HUES6 (cell line): Measurements from ENCODE around the gene PET100.
A peak's percentile ranks its signal among the peaks of the same experiment; 100 is the strongest.

Source experiments
- H3K27ac ChIP-seq: 2 replicates; pipeline ENCODE4 v1.7.0; 2013; ENCODE audit warnings: low read depth, mild to moderate bottlenecking, low read length, inconsistent platforms
- H3K27me3 ChIP-seq: 2 replicates; pipeline ENCODE4 v1.6.1; 2013; ENCODE audit warnings: low read length; ENCODE audit not compliant: control insufficient read depth, insufficient read depth
- H3K36me3 ChIP-seq: 2 replicates; pipeline ENCODE4 v1.6.1; 2013; ENCODE audit warnings: low read length; ENCODE audit not compliant: control insufficient read depth, insufficient read depth
- H3K4me1 ChIP-seq: 2 replicates; pipeline ENCODE4 v1.6.1; 2013; ENCODE audit warnings: low read length; ENCODE audit not compliant: control insufficient read depth, insufficient read depth
- H3K4me3 ChIP-seq: 2 replicates; pipeline ENCODE4 v1.5.1; 2013; ENCODE audit warnings: low read depth, low read length
- H3K9ac ChIP-seq: one replicate; pipeline ENCODE4 v1.6.1; 2013; ENCODE audit warnings: mild to moderate bottlenecking, low read length
- H3K9me3 ChIP-seq: 2 replicates; pipeline ENCODE4 v1.6.1; 2013; ENCODE audit warnings: low read depth, low read length; ENCODE audit not compliant: control insufficient read depth, insufficient read depth

The PET100 gene

DNA sequence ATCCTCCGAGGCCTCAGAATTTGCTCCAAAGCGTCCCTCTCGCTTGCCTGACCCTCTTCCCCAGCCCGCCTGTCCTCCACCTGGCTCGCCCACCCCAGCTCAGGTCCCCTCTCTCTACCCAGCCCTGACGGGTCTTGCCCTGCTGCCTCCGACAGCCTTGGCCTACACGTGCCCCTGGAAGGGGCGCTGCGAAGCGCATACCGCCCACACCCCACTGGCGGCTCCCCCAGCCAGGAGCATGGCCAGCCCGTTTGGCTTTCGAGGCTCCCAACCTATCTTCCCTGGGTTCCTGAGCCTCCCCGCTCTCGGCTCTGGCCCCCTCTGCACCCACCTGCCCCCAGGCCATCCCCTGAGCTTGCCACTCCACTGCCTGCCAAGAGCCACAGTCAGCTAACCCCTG lies 4.8 kb upstream of the PET100 start:
- H3K36me3 ChIP-seq, result peaks cover 67% of the 10 kb centered on the region

DNA sequence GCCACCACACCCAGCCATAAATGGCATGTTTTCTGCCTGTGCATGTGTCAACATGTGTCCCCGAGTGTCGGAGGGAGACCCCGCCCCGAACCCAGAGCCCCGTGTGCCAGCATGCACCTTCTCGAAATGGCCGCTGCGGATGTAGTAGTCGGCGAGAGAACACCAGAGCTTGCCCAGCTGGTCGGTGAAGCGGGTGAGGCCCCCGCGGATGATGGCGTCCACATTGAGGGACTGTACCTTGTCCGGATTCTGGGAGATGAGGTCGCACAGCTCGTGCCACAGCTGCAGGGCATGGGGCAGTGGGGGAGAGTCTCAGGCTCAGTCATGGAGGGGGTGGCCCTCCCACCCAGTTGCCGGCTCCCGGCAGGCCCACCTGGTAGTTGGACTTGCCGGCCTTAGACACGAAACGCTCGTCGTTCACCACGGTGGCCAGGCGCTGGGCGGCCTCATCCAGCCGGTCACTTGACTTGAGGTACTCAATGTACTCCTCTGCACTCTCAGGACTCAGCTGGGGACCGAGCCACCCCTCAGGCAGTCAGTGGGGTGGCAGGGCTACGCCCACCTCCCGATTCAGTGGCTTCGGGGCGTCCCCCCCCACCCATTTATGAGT lies 3.7 kb upstream of the PET100 start:
- Histone ChIP-seq H3K36me3 (peaks cover 57% of the 10 kb centered on the region), H3K9ac (no peak overlapping the region), H3K4me3 (no peak overlapping the region)

More for the DNA sequence above, 4.8 kb upstream of the PET100 start:
- Histone ChIP-seq H3K27ac (no peak overlapping the region), H3K9me3 (no peaks in the 10 kb centered on the region), H3K9ac (no peak overlapping the region), H3K4me1 (no peaks in the 10 kb centered on the region), H3K27me3 (no peaks in the 10 kb centered on the region), H3K4me3 (no peak overlapping the region)

DNA sequence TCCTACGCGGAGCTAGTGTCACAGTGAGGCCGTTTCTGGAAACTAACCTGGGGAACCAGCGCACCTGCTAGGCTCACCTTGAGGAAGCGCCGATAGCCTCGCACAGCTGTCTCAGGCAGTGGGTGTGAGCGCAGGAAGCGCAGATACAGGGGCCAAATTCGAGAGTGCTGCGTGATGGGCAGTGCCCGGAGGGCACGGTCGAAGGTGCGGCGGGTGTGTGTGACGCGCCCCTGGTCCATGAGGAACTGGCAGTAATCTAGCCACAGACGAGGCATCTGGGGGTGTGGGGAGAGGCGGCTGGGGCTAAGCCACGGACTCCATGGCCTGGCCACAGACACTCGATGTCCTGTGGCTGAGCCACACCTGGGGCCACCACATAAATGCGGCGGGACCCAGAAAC lies 2.4 kb upstream of the PET100 start:
- no peak overlapping the region for H3K27ac ChIP-seq
- H3K36me3 ChIP-seq, result peaks cover 50% of the 10 kb centered on the region
- H3K4me3 ChIP-seq, result no peak overlapping the region
- H3K9me3 ChIP-seq, result no peaks in the 10 kb centered on the region
- no peaks in the 10 kb centered on the region for H3K27me3 ChIP-seq
- no peaks in the 10 kb centered on the region for H3K4me1 ChIP-seq
- no peak overlapping the region for H3K9ac ChIP-seq

More for the DNA sequence above, 3.7 kb upstream of the PET100 start:
- no peaks in the 10 kb centered on the region for H3K27me3 ChIP-seq
- H3K4me1 ChIP-seq, result no peaks in the 10 kb centered on the region
- no peaks in the 10 kb centered on the region for H3K9me3 ChIP-seq
- no peak overlapping the region for H3K27ac ChIP-seq

DNA sequence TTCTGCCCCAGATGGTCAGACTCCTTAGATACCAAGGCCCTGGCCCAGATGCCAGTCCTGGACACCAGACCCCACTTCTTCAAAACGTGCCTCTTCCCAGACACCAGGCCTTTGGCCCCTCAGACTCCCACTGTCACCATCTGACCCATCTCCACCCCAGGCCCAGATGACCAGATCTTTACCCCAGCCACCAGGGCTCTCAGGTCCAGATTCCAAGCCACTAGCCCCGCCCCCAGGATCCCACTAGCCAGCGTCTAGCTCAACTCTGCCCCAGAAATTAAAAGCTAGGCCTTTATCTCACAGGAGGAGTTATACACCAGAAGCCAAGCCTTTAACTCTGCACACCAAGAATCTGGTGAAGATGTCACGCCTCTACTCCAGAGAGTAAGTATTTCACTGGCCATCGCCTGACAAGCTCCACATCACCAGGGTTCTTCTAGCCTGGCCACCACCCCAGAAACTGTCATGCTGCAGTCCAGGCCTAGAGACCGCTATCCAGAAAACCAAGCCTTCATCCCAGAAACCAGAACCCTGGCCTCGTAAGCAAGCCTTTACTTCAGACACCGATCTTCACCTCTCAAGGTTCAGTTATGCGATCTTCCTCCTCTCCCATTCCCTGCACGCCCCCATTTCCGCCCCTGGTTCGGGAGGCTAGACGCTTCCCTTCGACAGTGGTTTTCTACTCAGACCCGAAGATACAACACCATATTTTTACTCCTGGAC lies 843 bp upstream of the PET100 start:
- peak overlapping the region; percentile 89 for H3K9ac ChIP-seq
- H3K4me3 ChIP-seq, result peak overlapping the region; percentile 91
- H3K4me1 ChIP-seq, result no peaks in the 10 kb centered on the region
- H3K9me3 ChIP-seq, result no peaks in the 10 kb centered on the region
- no peak overlapping the region for H3K27ac ChIP-seq
- H3K36me3 ChIP-seq, result peaks cover 44% of the 10 kb centered on the region
- H3K27me3 ChIP-seq, result peaks cover 4% of the 10 kb centered on the region; the same call in 1 of the 2 replicates

DNA sequence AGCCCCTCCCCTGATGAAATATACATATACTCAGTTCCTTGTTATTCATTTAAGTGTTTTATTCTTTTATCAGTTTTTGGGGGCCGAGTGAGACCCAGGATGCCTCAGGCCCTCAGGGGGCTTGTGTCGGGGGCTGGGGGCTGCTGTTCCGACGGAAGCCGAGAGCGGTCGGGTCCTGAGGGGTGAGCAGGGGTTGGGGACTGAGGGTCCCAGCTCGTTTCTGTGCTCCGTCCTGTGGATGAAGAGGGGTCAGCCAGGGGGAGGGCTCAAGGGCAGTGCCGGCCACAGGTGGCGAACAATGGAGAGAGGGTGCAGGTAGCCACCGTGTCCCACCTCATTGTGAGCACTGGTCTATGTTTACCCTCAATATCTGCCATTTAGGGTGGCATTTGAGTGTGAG lies 2.0 kb downstream of the PET100 start:
- peaks cover 26% of the 10 kb centered on the region for H3K27me3 ChIP-seq
- H3K9ac ChIP-seq, result no peak overlapping the region
- no peak overlapping the region for H3K27ac ChIP-seq
- peaks cover 20% of the 10 kb centered on the region for H3K36me3 ChIP-seq
- peaks cover 4% of the 10 kb centered on the region for H3K4me1 ChIP-seq
- H3K4me3 ChIP-seq, result no peak overlapping the region
- H3K9me3 ChIP-seq, result no peaks in the 10 kb centered on the region

DNA sequence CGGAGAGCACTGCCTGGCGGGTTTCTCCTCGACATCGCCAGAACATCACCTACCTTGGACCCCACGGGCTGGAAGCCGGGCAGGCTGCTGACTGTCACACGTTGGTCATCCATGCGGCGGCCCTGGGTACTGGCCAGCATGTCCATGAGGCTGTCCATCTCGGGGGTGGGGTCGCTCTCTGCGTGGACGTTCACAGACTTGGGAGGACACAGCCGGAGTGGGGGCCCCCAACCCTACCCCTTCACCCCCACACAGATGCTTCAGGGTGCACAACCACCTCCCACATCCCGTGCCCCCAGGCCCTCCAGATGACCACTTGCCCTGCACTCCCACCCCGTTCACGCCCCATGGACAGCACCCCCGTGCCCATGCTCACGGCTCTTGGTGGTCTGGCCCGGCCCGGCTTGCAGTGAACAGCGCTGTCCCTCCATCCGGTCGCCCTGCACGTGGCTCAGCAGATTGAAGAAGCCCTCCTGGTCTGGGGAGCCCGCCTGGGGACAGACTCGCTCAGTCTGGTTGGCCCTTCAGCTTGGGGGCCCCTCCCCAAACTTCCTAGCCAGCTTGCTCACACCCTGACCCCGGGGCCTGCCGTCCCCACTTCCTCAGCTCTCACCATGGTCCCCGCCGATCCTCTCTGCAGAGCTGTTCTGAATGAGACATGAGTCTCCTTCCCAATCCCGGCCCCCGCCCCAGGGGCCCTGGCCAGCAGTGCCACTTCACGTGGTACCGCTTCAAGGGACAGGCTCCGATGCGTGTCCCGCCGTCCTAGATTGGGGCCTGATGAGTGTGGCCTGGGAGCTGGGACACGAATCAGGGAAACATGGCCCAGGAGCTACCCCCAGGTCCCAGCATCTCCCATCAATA lies 3.0 kb downstream of the PET100 start:
- Histone ChIP-seq H3K9ac (no peak overlapping the region), H3K27me3 (peaks cover 27% of the 10 kb centered on the region), H3K9me3 (no peaks in the 10 kb centered on the region), H3K27ac (no peak overlapping the region), H3K36me3 (peaks cover 13% of the 10 kb centered on the region; the same call in 1 of the 2 replicates), H3K4me3 (no peak overlapping the region), H3K4me1 (peaks cover 5% of the 10 kb centered on the region)

DNA sequence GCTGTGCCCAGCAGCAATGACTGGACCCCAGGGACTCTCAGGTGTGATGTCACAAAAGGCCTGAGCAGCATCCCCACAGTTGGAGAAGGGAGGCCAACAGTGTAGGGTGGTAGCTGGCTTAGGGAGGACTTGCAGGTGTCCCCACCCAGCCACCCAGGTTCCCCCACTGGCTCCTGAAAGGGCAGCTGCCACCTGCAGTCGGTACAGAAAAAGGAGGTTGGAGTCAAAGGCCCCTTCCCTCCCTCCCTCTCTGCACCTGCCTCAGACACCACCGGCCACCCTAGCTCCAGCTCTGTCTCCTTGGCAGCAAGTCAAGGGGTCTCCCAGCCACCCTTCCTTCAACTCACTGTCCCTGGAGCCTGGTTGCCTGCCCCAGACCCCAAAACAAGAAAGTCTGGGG lies 4.1 kb downstream of the PET100 start, which contains the start of gene PCP2:
Gene PCP2, minus strand, starts transcription at position 22 of the 400 bp plus-strand sequence. CDS start 262 bp downstream, outside the sequence.
- H3K9me3 ChIP-seq, result no peaks in the 10 kb centered on the region
- H3K4me3 ChIP-seq, result no peak within 1 kb of the TSS
- peaks cover 10% of the 10 kb centered on the region; the same call in 1 of the 2 replicates for H3K36me3 ChIP-seq
- no peak within 1 kb of the TSS for H3K27ac ChIP-seq
- no peak within 1 kb of the TSS for H3K9ac ChIP-seq
- peaks cover 5% of the 10 kb centered on the region for H3K4me1 ChIP-seq
- H3K27me3 ChIP-seq, result peaks cover 27% of the 10 kb centered on the region

DNA sequence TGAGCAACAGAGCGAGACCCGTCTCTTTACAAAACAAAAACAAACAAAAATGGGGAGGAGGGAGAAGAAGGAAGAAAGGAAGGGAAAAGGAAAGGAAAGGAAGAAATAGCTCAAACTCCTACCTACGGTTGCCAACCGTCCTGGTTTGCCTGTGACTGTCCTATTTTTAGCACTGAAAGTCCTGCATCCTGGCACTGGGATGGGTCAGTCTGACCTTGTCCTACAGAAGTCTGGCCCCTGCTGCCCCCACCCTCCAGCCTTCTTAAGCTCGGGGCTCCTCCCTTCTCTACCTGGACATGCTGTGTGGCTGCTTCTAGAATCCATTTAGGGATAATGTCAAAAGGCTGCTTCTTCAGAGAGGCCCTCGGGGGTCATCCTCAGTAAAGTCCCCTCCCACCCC lies 6.1 kb downstream of the PET100 start:
- H3K9me3 ChIP-seq, result no peaks in the 10 kb centered on the region; the same call in 1 of the 2 replicates
- peaks cover 27% of the 10 kb centered on the region for H3K27me3 ChIP-seq
- peaks cover 18% of the 10 kb centered on the region for H3K36me3 ChIP-seq
- no peak overlapping the region for H3K4me3 ChIP-seq
- peaks cover 5% of the 10 kb centered on the region for H3K4me1 ChIP-seq
- H3K27ac ChIP-seq, result no peak overlapping the region
- H3K9ac ChIP-seq, result no peak overlapping the region

DNA sequence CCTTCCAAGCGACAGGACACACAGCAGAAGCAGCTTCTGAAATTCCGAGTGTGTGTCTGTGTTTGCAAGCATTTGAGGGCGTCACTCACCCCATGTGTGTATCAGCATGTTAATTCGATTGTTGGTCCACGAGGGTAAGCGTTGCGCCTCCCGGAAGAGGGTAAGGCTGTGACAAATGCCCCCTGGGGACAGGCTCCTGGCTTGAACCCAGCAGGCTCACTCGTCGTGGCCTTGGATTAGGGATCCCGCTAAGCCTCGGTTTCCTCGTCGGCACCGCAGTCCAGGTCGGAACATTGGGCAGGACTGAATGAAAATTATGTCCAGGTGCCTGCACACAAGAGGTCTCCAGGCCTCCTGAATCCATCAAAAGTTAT lies 6.7 kb downstream of the PET100 start:
- peaks cover 18% of the 10 kb centered on the region for H3K36me3 ChIP-seq
- peak overlapping the region; percentile 72 for H3K4me3 ChIP-seq
- H3K27ac ChIP-seq, result no peak overlapping the region
- H3K9ac ChIP-seq, result no peak overlapping the region
- H3K9me3 ChIP-seq, result no peaks in the 10 kb centered on the region; the same call in 1 of the 2 replicates
- H3K4me1 ChIP-seq, result peaks cover 5% of the 10 kb centered on the region
- H3K27me3 ChIP-seq, result peaks cover 27% of the 10 kb centered on the region

DNA sequence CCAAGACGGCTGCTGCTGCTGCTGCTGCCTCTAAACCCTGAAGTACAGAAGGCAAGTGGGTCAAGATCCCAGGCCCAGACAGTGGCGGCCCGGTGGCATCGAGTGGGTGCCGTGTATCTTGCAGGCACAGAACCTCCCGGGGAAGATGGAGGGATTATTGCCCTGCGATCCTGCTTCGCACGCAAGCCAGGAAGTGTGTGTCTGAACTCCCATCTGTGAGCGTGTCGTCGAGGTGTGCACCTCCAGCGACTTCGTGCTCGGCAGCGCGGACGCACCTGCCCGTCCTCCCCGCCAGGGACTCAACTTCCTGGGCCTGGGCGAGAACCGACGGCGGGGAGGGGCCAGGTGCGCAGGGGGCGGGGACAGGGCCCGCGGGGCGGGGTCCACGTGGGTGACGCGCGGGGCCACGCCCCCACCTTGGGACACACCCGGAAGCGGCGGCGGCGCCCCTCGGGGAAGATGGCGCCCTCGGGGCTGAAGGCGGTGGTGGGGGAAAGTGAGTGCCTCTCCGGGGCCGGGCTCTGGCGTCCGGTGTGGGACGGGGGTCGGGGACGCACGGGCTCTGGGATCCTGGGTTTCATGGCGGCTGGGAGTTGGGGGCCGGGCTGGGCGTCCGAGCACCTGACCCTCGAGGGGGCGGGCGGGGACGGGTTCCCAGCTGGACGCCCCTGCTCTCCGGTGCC lies 7.2 kb downstream of the PET100 start, which contains the start of gene STXBP2:
Gene STXBP2, plus strand, starts transcription at position 420 of the 683 bp plus-strand sequence. Its CDS starts 40 bp downstream, at position 460.
- peaks cover 27% of the 10 kb centered on the region for H3K27me3 ChIP-seq
- H3K4me3 ChIP-seq, result peak within 1 kb of the TSS; percentile 72
- H3K9ac ChIP-seq, result peak within 1 kb of the TSS; percentile 27
- 0 out of 2 replicates have a peak within 1 kb of the TSS, but pooled peaks have one; percentile 13 for H3K27ac ChIP-seq
- peaks cover 16% of the 10 kb centered on the region for H3K36me3 ChIP-seq
- H3K4me1 ChIP-seq, result peaks cover 5% of the 10 kb centered on the region
- H3K9me3 ChIP-seq, result no peaks in the 10 kb centered on the region; the same call in 1 of the 2 replicates
